Esophagus squamous epithelium (tissue), 4 donors: Measurements from ENCODE around the gene CSNK2B.

Experiments
- CTCF ChIP-seq, 6 experiments: fragments of 450-650 bp in 4 of 6; fragments of 200-600 bp in 2 of 6; sonication (generic) in 2 of 6; IDR thresholded peaks; one replicate each; pipeline ENCODE4 v1.5.1; 2016 to 2019; ENCODE audit warnings: antibody characterized with exemption in 6 of 6, mild to moderate bottlenecking in 4 of 6, moderate library complexity in 4 of 6
- POLR2A ChIP-seq, 4 donors: fragments of 450-650 bp; IDR thresholded peaks; one replicate each; pipeline ENCODE4 v1.6.1; 2017; ENCODE audit warnings: antibody characterized with exemption in 4 of 4, mild to moderate bottlenecking in 4 of 4, moderate library complexity in 3 of 4

GRCh38 chr6:31659649-31660380, 6.1 kb upstream of the CSNK2B start:
- TF ChIP-seq CTCF (IDR thresholded peaks at IDR 0.05): no peak
- TF ChIP-seq POLR2A (IDR thresholded peaks at IDR 0.05): no peak
